WTC11 (cell line): ENCODE results near the gene FAM118B.

Experiments used
- CTCF ChIP-seq: fragments of 200-600 bp; IDR thresholded peaks from 2 replicates; pipeline ENCODE4 v1.8.0; 2022; ENCODE audit warnings: antibody characterized with exemption
- IRF1 ChIP-seq: sonication (generic); formaldehyde crosslinking; IDR thresholded peaks from 2 replicates; pipeline ENCODE4 v1.8.0; 2023; ENCODE audit warnings: missing genetic modification reagents
- NR2C2 ChIP-seq: sonication (generic); formaldehyde crosslinking; IDR thresholded peaks from 2 replicates; pipeline ENCODE4 v1.8.0; 2022; ENCODE audit warnings: mild to moderate bottlenecking, missing genetic modification reagents
- SMAD4 ChIP-seq: sonication (generic); formaldehyde crosslinking; IDR thresholded peaks from 2 replicates; pipeline ENCODE4 v1.8.0; 2022; ENCODE audit warnings: mild to moderate bottlenecking, missing genetic modification reagents
- TEAD4 ChIP-seq: sonication (generic); formaldehyde crosslinking; IDR thresholded peaks from 2 replicates; pipeline ENCODE4 v1.8.0; 2022; ENCODE audit warnings: mild to moderate bottlenecking, missing genetic modification reagents
- USF2 ChIP-seq: sonication (generic); formaldehyde crosslinking; IDR thresholded peaks from 2 replicates; pipeline ENCODE4 v1.8.1; 2023; ENCODE audit warnings: mild to moderate bottlenecking, missing genetic modification reagents, moderate library complexity
- ZNF396 ChIP-seq: fragments of 250-450 bp; sonication (Bioruptor Pico); IDR thresholded peaks from 2 replicates; pipeline ENCODE4 v1.8.0; 2021; ENCODE audit warnings: mild to moderate bottlenecking, moderate library complexity, borderline replicate concordance
- TF ChIP-seq, protein P1 (sequence below): sonication (generic); formaldehyde crosslinking; IDR thresholded peaks from 2 replicates; pipeline ENCODE4 v1.8.0; 2022; ENCODE audit warnings: missing genetic modification reagents

- no peak for TF ChIP-seq ZNF396 (CRISPR knock-in tag)
- TF ChIP-seq USF2 (CRISPR knock-in tag) = no peak
- no peak for TF ChIP-seq CTCF
- no peak for TF ChIP-seq NR2C2
- TF ChIP-seq IRF1 (CRISPR knock-in tag) = no peak
- TF ChIP-seq SMAD4 (CRISPR knock-in tag) = no peak
- no peak for TF ChIP-seq TEAD4 (CRISPR knock-in tag)
- TF ChIP-seq, protein P1, sequence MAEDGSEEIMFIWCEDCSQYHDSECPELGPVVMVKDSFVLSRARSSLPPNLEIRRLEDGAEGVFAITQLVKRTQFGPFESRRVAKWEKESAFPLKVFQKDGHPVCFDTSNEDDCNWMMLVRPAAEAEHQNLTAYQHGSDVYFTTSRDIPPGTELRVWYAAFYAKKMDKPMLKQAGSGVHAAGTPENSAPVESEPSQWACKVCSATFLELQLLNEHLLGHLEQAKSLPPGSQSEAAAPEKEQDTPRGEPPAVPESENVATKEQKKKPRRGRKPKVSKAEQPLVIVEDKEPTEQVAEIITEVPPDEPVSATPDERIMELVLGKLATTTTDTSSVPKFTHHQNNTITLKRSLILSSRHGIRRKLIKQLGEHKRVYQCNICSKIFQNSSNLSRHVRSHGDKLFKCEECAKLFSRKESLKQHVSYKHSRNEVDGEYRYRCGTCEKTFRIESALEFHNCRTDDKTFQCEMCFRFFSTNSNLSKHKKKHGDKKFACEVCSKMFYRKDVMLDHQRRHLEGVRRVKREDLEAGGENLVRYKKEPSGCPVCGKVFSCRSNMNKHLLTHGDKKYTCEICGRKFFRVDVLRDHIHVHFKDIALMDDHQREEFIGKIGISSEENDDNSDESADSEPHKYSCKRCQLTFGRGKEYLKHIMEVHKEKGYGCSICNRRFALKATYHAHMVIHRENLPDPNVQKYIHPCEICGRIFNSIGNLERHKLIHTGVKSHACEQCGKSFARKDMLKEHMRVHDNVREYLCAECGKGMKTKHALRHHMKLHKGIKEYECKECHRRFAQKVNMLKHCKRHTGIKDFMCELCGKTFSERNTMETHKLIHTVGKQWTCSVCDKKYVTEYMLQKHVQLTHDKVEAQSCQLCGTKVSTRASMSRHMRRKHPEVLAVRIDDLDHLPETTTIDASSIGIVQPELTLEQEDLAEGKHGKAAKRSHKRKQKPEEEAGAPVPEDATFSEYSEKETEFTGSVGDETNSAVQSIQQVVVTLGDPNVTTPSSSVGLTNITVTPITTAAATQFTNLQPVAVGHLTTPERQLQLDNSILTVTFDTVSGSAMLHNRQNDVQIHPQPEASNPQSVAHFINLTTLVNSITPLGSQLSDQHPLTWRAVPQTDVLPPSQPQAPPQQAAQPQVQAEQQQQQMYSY (CRISPR knock-in tag) = no peak
These were observed 70.1 kb downstream of the FAM118B start for GRCh38 chr11:126281666-126282175.
